Osteoblast (primary cell): ENCODE data around the gene ACADM. TPM values are rescaled to one million over a fixed set of nuclear protein-coding genes. Genes with fewer than 3 reads are reported as not detected.

Source experiments
- DNase-seq: peaks from one replicate; pipeline ENCODE4 v3.0.0; 2011; ENCODE audit warnings: low spot score, mixed read lengths; ENCODE audit not compliant: insufficient read length; ENCODE audit errors: missing footprints
- H2AFZ ChIP-seq: 2 replicates; pipeline ENCODE4 v1.6.0; 2011; ENCODE audit warnings: mild to moderate bottlenecking, low read length
- H3K27ac ChIP-seq: 2 replicates; pipeline ENCODE4 v1.5.1; 2011; ENCODE audit warnings: mild to moderate bottlenecking, low read depth, low read length, moderate library complexity
- H3K27me3 ChIP-seq: 2 replicates; pipeline ENCODE4 v1.6.0; 2012; ENCODE audit warnings: mild to moderate bottlenecking, control low read depth, inconsistent platforms, low read length, moderate library complexity; ENCODE audit not compliant: insufficient read depth
- H3K36me3 ChIP-seq: 2 replicates; pipeline ENCODE4 v1.5.1; 2011; ENCODE audit warnings: mild to moderate bottlenecking, low read length, control low read depth, moderate library complexity; ENCODE audit not compliant: insufficient read depth
- H3K4me1 ChIP-seq: 2 replicates; pipeline ENCODE4 v1.5.1; 2011; ENCODE audit warnings: mild to moderate bottlenecking, low read length, control low read depth, moderate library complexity; ENCODE audit not compliant: insufficient read depth
- H3K4me2 ChIP-seq: 2 replicates; pipeline ENCODE4 v1.6.0; 2011; ENCODE audit warnings: mild to moderate bottlenecking, low read length; ENCODE audit not compliant: insufficient read depth
- H3K4me3 ChIP-seq: fragments of 200-600 bp; sonication (generic); 3 replicates; pipeline ENCODE4 v1.5.1; 2012; ENCODE audit warnings: mild to moderate bottlenecking, low read length, inconsistent platforms; ENCODE audit not compliant: insufficient read depth
- H3K79me2 ChIP-seq: 2 replicates; pipeline ENCODE4 v1.6.0; 2012; ENCODE audit warnings: mild to moderate bottlenecking, low read length, control low read depth, inconsistent platforms; ENCODE audit not compliant: insufficient read depth
- H3K9me3 ChIP-seq: 2 replicates; pipeline ENCODE4 v1.5.1; 2011; ENCODE audit warnings: low read depth, low read length, control low read depth
- H4K20me1 ChIP-seq: 2 replicates; pipeline ENCODE4 v1.6.0; 2012; ENCODE audit warnings: mild to moderate bottlenecking, low read length, control low read depth; ENCODE audit not compliant: insufficient read depth
- CTCF ChIP-seq: IDR thresholded peaks from 2 replicates; pipeline ENCODE4 v1.5.1; 2011; ENCODE audit warnings: mild to moderate bottlenecking, low read depth, low read length, moderate library complexity; ENCODE audit errors: extremely low read depth
- total RNA-seq: library from RNA; depleted of rRNA; stranded (reverse); fragments of >200 nt; gene quantifications from 2 replicates; pipeline ENCODE4 v1.2.3, GENCODE V29; 2012

The ACADM gene
- total RNA-seq, 1 donor = 33.7 TPM

- H3K27ac ChIP-seq = no peak overlapping the region
- TF ChIP-seq CTCF = no peak
- H3K4me1 ChIP-seq = no peaks in the 10 kb centered on the region
- no peaks in the 10 kb centered on the region for H3K9me3 ChIP-seq
- H3K4me2 ChIP-seq = no peak overlapping the region
- no peaks in the 10 kb centered on the region for H3K79me2 ChIP-seq
- H2AFZ ChIP-seq = no peak overlapping the region
- no peaks in the 10 kb centered on the region for H4K20me1 ChIP-seq
- DNase-seq = no peak
- H3K4me3 ChIP-seq = no peak overlapping the region
- H3K27me3 ChIP-seq = no peaks in the 10 kb centered on the region
- H3K36me3 ChIP-seq = no peaks in the 10 kb centered on the region
Measured at GRCh38 chr1:75710832-75711231, 13.7 kb upstream of the ACADM start.

GRCh38 chr1:75711846-75712245 lies 12.7 kb upstream of the ACADM start:
- no peaks in the 10 kb centered on the region for H3K79me2 ChIP-seq
- no peak overlapping the region for H3K4me3 ChIP-seq
- H3K27me3 ChIP-seq = no peaks in the 10 kb centered on the region
- no peak for DNase-seq
- TF ChIP-seq CTCF = no peak
- H3K36me3 ChIP-seq = no peaks in the 10 kb centered on the region
- H3K4me1 ChIP-seq = no peaks in the 10 kb centered on the region
- no peaks in the 10 kb centered on the region for H3K9me3 ChIP-seq
- H3K27ac ChIP-seq = no peak overlapping the region
- H4K20me1 ChIP-seq = no peaks in the 10 kb centered on the region
- no peak overlapping the region for H2AFZ ChIP-seq
- H3K4me2 ChIP-seq = no peak overlapping the region

- no peak for DNase-seq
- no peaks in the 10 kb centered on the region for H3K4me1 ChIP-seq
- no peaks in the 10 kb centered on the region for H3K9me3 ChIP-seq
Measured at GRCh38 chr1:75712306-75712705, 12.2 kb upstream of the ACADM start.

GRCh38 chr1:75719810-75720209 lies 4.7 kb upstream of the ACADM start:
- no peak for DNase-seq
- Histone ChIP-seq H3K4me2 (no peak overlapping the region), H3K27me3 (no peaks in the 10 kb centered on the region), H3K4me3 (no peak overlapping the region), H3K36me3 (no peaks in the 10 kb centered on the region), H3K79me2 (peaks cover 3% of the 10 kb centered on the region), H3K4me1 (no peaks in the 10 kb centered on the region), H3K9me3 (no peaks in the 10 kb centered on the region), H4K20me1 (no peaks in the 10 kb centered on the region), H2AFZ (no peak overlapping the region), H3K27ac (no peak overlapping the region)
- TF ChIP-seq CTCF = no peak

More at GRCh38 chr1:75712306-75712705, 12.2 kb upstream of the ACADM start:
- no peaks in the 10 kb centered on the region for H3K27me3 ChIP-seq
- H3K27ac ChIP-seq = no peak overlapping the region
- no peak overlapping the region for H2AFZ ChIP-seq
- no peaks in the 10 kb centered on the region for H3K36me3 ChIP-seq
- H3K4me2 ChIP-seq = no peak overlapping the region
- no peak overlapping the region for H3K4me3 ChIP-seq
- TF ChIP-seq CTCF = no peak
- no peaks in the 10 kb centered on the region for H4K20me1 ChIP-seq
- no peaks in the 10 kb centered on the region for H3K79me2 ChIP-seq
